ENCODE data around the gene BBS7. TPM values are rescaled to one million over a fixed set of nuclear protein-coding genes. Genes with fewer than 3 reads are reported as not detected.

The BBS7 gene
- total and polyA plus RNA-seq, 2 donors from 2014 or later = 8.0 to 14.5 TPM

- Histone ChIP-seq H3K4me1 (ENCODE audit: control insufficient read depth in 2 of 3, insufficient read depth in 2 of 3, low read depth in 1 of 3, low read length in 3 of 3) (no peaks in the 10 kb centered on the region), H3K36me3 (ENCODE audit: control insufficient read depth in 2 of 3, insufficient read depth in 3 of 3, low read length in 3 of 3) (no peaks in the 10 kb centered on the region), H3K4me3 (ENCODE audit: low read length in 3 of 3) (no peak overlapping the region), H3K9ac (ENCODE audit: low read length in 3 of 3) (no peak overlapping the region), H3K27me3 (ENCODE audit: control insufficient read depth, insufficient read depth, low read length) (no peaks in the 10 kb centered on the region), H3K9me3 (ENCODE audit: control insufficient read depth in 2 of 3, insufficient read depth in 1 of 3, low read length in 3 of 3) (no peaks in the 10 kb centered on the region), H3K27ac (ENCODE audit: low read depth in 2 of 2, low read length in 2 of 2) (no peak overlapping the region)
- no peak for FAIRE-seq
- TF ChIP-seq CTCF (IDR thresholded peaks at IDR 0.05; ENCODE audit: borderline replicate concordance, extremely low read depth, insufficient read depth) = no peak
- no peak for DNase-seq
- intact Hi-C loops (cut with DNase I) = no loop called here
Observed at GRCh38 chr4:121885115-121885514, 14.8 kb upstream of the BBS7 start.

- H3K9me3 ChIP-seq (ENCODE audit: control insufficient read depth in 2 of 3, insufficient read depth in 1 of 3, low read length in 3 of 3) = no peaks in the 10 kb centered on the region
- no peak for DNase-seq
- no peak overlapping the region for H3K4me3 ChIP-seq (ENCODE audit: low read length in 3 of 3)
- H3K27me3 ChIP-seq (ENCODE audit: control insufficient read depth, insufficient read depth, low read length) = no peaks in the 10 kb centered on the region
- H3K27ac ChIP-seq (ENCODE audit: low read depth in 2 of 2, low read length in 2 of 2) = no peak overlapping the region
- no peaks in the 10 kb centered on the region for H3K4me1 ChIP-seq (ENCODE audit: control insufficient read depth in 2 of 3, insufficient read depth in 2 of 3, low read depth in 1 of 3, low read length in 3 of 3)
- intact Hi-C loops (cut with DNase I) = no loop called here
- no peak overlapping the region for H3K9ac ChIP-seq (ENCODE audit: low read length in 3 of 3)
- TF ChIP-seq CTCF (IDR thresholded peaks at IDR 0.05; ENCODE audit: borderline replicate concordance, extremely low read depth, insufficient read depth) = no peak
- no peaks in the 10 kb centered on the region for H3K36me3 ChIP-seq (ENCODE audit: control insufficient read depth in 2 of 3, insufficient read depth in 3 of 3, low read length in 3 of 3)
- no peak for FAIRE-seq
Observed at GRCh38 chr4:121881158-121881557, 10.9 kb upstream of the BBS7 start.

- DNase-seq = no peak
- no peak for FAIRE-seq
- TF ChIP-seq CTCF (IDR thresholded peaks at IDR 0.05; ENCODE audit: borderline replicate concordance, extremely low read depth, insufficient read depth) = no peak
- no peak overlapping the region for H3K4me3 ChIP-seq (ENCODE audit: low read length in 3 of 3)
- no peaks in the 10 kb centered on the region for H3K36me3 ChIP-seq (ENCODE audit: control insufficient read depth in 2 of 3, insufficient read depth in 3 of 3, low read length in 3 of 3)
- intact Hi-C loops (cut with DNase I) = no loop called here
- no peaks in the 10 kb centered on the region for H3K9me3 ChIP-seq (ENCODE audit: control insufficient read depth in 2 of 3, insufficient read depth in 1 of 3, low read length in 3 of 3)
- H3K9ac ChIP-seq (ENCODE audit: low read length in 3 of 3) = no peak overlapping the region
- H3K27me3 ChIP-seq (ENCODE audit: control insufficient read depth, insufficient read depth, low read length) = no peaks in the 10 kb centered on the region
- H3K27ac ChIP-seq (ENCODE audit: low read depth in 2 of 2, low read length in 2 of 2) = no peak overlapping the region
- no peaks in the 10 kb centered on the region for H3K4me1 ChIP-seq (ENCODE audit: control insufficient read depth in 2 of 3, insufficient read depth in 2 of 3, low read depth in 1 of 3, low read length in 3 of 3)
Observed at GRCh38 chr4:121879135-121879534, 8.9 kb upstream of the BBS7 start.
